ENCODE data around the gene PPP1R37.

DNA sequence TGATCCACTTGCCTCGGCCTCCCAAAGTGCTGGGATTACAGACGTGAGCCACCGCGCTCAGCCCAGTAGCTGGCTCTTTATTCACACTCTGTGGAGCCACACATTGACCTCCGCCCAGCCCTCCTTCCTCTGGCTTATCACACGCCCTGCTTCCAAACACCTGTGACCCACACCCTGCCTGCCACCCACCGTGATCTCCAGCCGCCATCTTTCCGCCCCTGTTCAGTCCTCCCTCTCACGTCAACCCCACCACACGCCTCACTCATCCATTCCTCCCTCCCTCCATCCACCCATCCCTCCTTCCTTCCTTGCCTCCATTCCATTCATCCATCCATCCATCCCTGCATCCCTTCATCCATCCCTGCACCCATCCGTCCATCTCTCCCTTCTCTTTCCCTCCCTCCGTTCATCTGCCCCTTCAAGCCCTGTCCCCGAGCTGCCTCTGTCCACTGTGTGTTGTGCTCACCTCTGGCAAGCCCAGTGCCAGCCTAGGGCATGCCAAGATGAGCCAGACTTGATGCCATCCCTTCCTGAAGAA lies 34.3 kb upstream of the PPP1R37 start:
- TF ChIP-seq, protein P1, sequence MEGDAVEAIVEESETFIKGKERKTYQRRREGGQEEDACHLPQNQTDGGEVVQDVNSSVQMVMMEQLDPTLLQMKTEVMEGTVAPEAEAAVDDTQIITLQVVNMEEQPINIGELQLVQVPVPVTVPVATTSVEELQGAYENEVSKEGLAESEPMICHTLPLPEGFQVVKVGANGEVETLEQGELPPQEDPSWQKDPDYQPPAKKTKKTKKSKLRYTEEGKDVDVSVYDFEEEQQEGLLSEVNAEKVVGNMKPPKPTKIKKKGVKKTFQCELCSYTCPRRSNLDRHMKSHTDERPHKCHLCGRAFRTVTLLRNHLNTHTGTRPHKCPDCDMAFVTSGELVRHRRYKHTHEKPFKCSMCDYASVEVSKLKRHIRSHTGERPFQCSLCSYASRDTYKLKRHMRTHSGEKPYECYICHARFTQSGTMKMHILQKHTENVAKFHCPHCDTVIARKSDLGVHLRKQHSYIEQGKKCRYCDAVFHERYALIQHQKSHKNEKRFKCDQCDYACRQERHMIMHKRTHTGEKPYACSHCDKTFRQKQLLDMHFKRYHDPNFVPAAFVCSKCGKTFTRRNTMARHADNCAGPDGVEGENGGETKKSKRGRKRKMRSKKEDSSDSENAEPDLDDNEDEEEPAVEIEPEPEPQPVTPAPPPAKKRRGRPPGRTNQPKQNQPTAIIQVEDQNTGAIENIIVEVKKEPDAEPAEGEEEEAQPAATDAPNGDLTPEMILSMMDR (IDR thresholded peaks at IDR 0.05) = no peak
- TF ChIP-seq POLR2AphosphoS5 (IDR thresholded peaks at IDR 0.05; ENCODE audit: low read depth, low read length) (no peak), TCF7L2 (IDR thresholded peaks at IDR 0.05; ENCODE audit: low read depth, low read length) (no peak), SIN3A (IDR thresholded peaks at IDR 0.05; ENCODE audit: borderline replicate concordance, insufficient read depth, low read depth, low read length) (no peak)
